Hepatocyte (in vitro differentiated cells): ENCODE results near the gene LRRC47. TPM values are rescaled to one million over a fixed set of nuclear protein-coding genes. Genes with fewer than 3 reads are reported as not detected.

ENCODE experiments used
- DNase-seq: peaks from one replicate; pipeline ENCODE4 v3.0.0-alpha.2; 2016; ENCODE audit warnings: low spot score
- H2AFZ ChIP-seq: fragments of 200-600 bp; sonication (generic); 2 replicates; pipeline ENCODE4 v1.6.0; 2016; ENCODE audit warnings: antibody characterized with exemption, mild to moderate bottlenecking
- H3K27ac ChIP-seq: fragments of 200-600 bp; sonication (generic); 2 replicates; pipeline ENCODE4 v1.5.1; 2016; ENCODE audit warnings: mild to moderate bottlenecking
- H3K27me3 ChIP-seq: fragments of 200-600 bp; sonication (generic); 2 replicates; pipeline ENCODE4 v1.6.1; 2016
- H3K36me3 ChIP-seq: fragments of 200-600 bp; sonication (generic); replicated peaks from 2 replicates; pipeline ENCODE4 v1.5.1; 2016; ENCODE audit warnings: low read depth; ENCODE audit not compliant: insufficient read depth
- H3K4me1 ChIP-seq: fragments of 200-600 bp; sonication (generic); 2 replicates; pipeline ENCODE4 v1.5.1; 2016; ENCODE audit warnings: mild to moderate bottlenecking, moderate library complexity; ENCODE audit not compliant: insufficient read depth
- H3K4me2 ChIP-seq: fragments of 200-600 bp; sonication (generic); 2 replicates; pipeline ENCODE4 v1.6.0; 2016
- H3K4me3 ChIP-seq: fragments of 200-600 bp; sonication (generic); 2 replicates; pipeline ENCODE4 v1.5.1; 2016; ENCODE audit warnings: mild to moderate bottlenecking
- H3K79me2 ChIP-seq: fragments of 200-600 bp; sonication (generic); 2 replicates; pipeline ENCODE4 v1.6.0; 2017; ENCODE audit warnings: mild to moderate bottlenecking
- H3K9me2 ChIP-seq: fragments of 200-600 bp; sonication (generic); replicated peaks from 2 replicates; pipeline ENCODE4 v1.6.0; 2017; ENCODE audit warnings: mild to moderate bottlenecking; ENCODE audit not compliant: insufficient read depth
- H3K9me3 ChIP-seq: fragments of 200-600 bp; sonication (generic); 2 replicates; pipeline ENCODE4 v1.5.1; 2016; ENCODE audit warnings: low read depth, mild to moderate bottlenecking
- H4K20me1 ChIP-seq: fragments of 200-600 bp; sonication (generic); 2 replicates; pipeline ENCODE4 v1.6.0; 2016; ENCODE audit warnings: mild to moderate bottlenecking; ENCODE audit not compliant: insufficient read depth, poor library complexity, severe bottlenecking
- CTCF ChIP-seq: fragments of 200-600 bp; sonication (generic); IDR thresholded peaks from 2 replicates; pipeline ENCODE4 v1.5.1; 2016; ENCODE audit warnings: antibody characterized with exemption, mild to moderate bottlenecking; ENCODE audit not compliant: poor library complexity
- EZH2 ChIP-seq: fragments of 200-600 bp; sonication (generic); IDR thresholded peaks from 2 replicates; pipeline ENCODE4 v1.6.1; 2016; ENCODE audit warnings: antibody characterized with exemption, mild to moderate bottlenecking, borderline replicate concordance
- EZH2phosphoT487 ChIP-seq: fragments of 200-600 bp; sonication (generic); IDR thresholded peaks from one replicate; pipeline ENCODE4 v1.6.1; 2018; ENCODE audit warnings: antibody characterized with exemption, mild to moderate bottlenecking, low read depth, moderate library complexity; ENCODE audit not compliant: unreplicated experiment, severe bottlenecking
- WGBS: methylation state at CpG from one replicate; pipeline ENCODE4 v1.1.6; 2016; ENCODE audit warnings: low lambda C conversion rate; ENCODE audit errors: missing lambda C conversion rate; 5-methylcytosine and 5-hydroxymethylcytosine counted together
- polyA plus RNA-seq: library from polyadenylated mRNA; unstranded; fragments of >200 nt; fragmentation: Nextera tagmentation; extraction: Ambion mirVana; gene quantifications from 2 replicates; pipeline ENCODE4 v1.2.1, GENCODE V29; 2016
- total RNA-seq: library from RNA; depleted of rRNA; stranded (reverse); fragments of >200 nt; gene quantifications from 2 replicates; pipeline ENCODE4 v1.2.3, GENCODE V29; 2014

Gene LRRC47
- total and polyA plus RNA-seq, 2 experiments from 2014 or later, result 36.2 to 38.8 TPM

- H3K4me1 ChIP-seq, result peaks cover 22% of the 10 kb centered on the region
- no peak overlapping the region for H3K4me3 ChIP-seq
- TF ChIP-seq CTCF (no peak), EZH2phosphoT487 (no peak), EZH2 (no peak)
- no peaks in the 10 kb centered on the region for H4K20me1 ChIP-seq
- no peak overlapping the region for H2AFZ ChIP-seq
- no peaks in the 10 kb centered on the region for H3K9me2 ChIP-seq
- H3K27me3 ChIP-seq, result no peaks in the 10 kb centered on the region
- H3K9me3 ChIP-seq, result no peaks in the 10 kb centered on the region
- no peaks in the 10 kb centered on the region for H3K36me3 ChIP-seq
- 95% methylated on average over 23 of the region's 23 CpGs for WGBS
- no peaks in the 10 kb centered on the region for H3K79me2 ChIP-seq
- DNase-seq, result no peak
- H3K27ac ChIP-seq, result no peak overlapping the region
- no peak overlapping the region for H3K4me2 ChIP-seq
Observed at GRCh38 chr1:3779265-3779911, 16.9 kb downstream of the LRRC47 start.

- Histone ChIP-seq H3K27me3 (no peaks in the 10 kb centered on the region), H3K79me2 (no peaks in the 10 kb centered on the region), H3K4me1 (peaks cover 29% of the 10 kb centered on the region), H3K9me3 (no peaks in the 10 kb centered on the region), H3K4me2 (no peak overlapping the region), H2AFZ (no peak overlapping the region), H3K36me3 (no peaks in the 10 kb centered on the region), H4K20me1 (no peaks in the 10 kb centered on the region), H3K27ac (no peak overlapping the region), H3K4me3 (no peak overlapping the region), H3K9me2 (no peaks in the 10 kb centered on the region)
- no peak for DNase-seq
- TF ChIP-seq CTCF (no peak), EZH2phosphoT487 (no peak), EZH2 (no peak)
- WGBS, result 90% methylated on average over 14 of the region's 14 CpGs
Observed at GRCh38 chr1:3778590-3779264, 17.6 kb downstream of the LRRC47 start.

GRCh38 chr1:3777647-3778589 is 18.4 kb downstream of the LRRC47 start:
- H4K20me1 ChIP-seq, result no peaks in the 10 kb centered on the region
- H3K27ac ChIP-seq, result no peak overlapping the region
- WGBS, result 86% methylated on average over 20 of the region's 20 CpGs
- H2AFZ ChIP-seq, result no peak overlapping the region
- peak; percentile 2 for DNase-seq
- no peaks in the 10 kb centered on the region for H3K27me3 ChIP-seq
- no peaks in the 10 kb centered on the region for H3K36me3 ChIP-seq
- no peak for TF ChIP-seq EZH2
- TF ChIP-seq EZH2phosphoT487, result no peak
- TF ChIP-seq CTCF, result no peak
- no peaks in the 10 kb centered on the region for H3K9me3 ChIP-seq
- no peak overlapping the region for H3K4me2 ChIP-seq
- H3K4me1 ChIP-seq, result peaks cover 33% of the 10 kb centered on the region
- H3K9me2 ChIP-seq, result no peaks in the 10 kb centered on the region
- H3K4me3 ChIP-seq, result no peak overlapping the region
- H3K79me2 ChIP-seq, result no peaks in the 10 kb centered on the region
